Measurements from ENCODE around the gene TSPAN31.
"Not testable (repeated sequence)": the region's sequence is repeated elsewhere in the genome, so short reads cannot be mapped to it uniquely, and the experiment has no call there.

Gene TSPAN31

GRCh38 chr12:57715786-57716185 lies 29.1 kb upstream of the TSPAN31 start:
- WGBS, 2 experiments, result 94 to 95% methylated on average over 12 of the region's 12 CpGs
- no peaks in the 10 kb centered on the region for H3K9me3 ChIP-seq (ENCODE audit: control insufficient read depth, low read length)
- H3K27ac ChIP-seq (ENCODE audit: insufficient read depth, low read depth, low read length, poor library complexity, severe bottlenecking), result no peak overlapping the region
- no peaks in the 10 kb centered on the region for H3K4me1 ChIP-seq (ENCODE audit: control insufficient read depth, insufficient read depth, low read length)
- H3K4me3 ChIP-seq (ENCODE audit: insufficient read depth, low read depth, low read length), result no peak overlapping the region
- H3K36me3 ChIP-seq (ENCODE audit: control insufficient read depth, insufficient read depth, low read length), result peaks cover 16% of the 10 kb centered on the region
- no peaks in the 10 kb centered on the region for H3K27me3 ChIP-seq (ENCODE audit: control insufficient read depth, insufficient read depth, low read length, poor library complexity, severe bottlenecking)

GRCh38 chr12:57716305-57716704 lies 28.5 kb upstream of the TSPAN31 start:
- Histone ChIP-seq H3K9me3 (ENCODE audit: control insufficient read depth, low read length) (no peaks in the 10 kb centered on the region), H3K27ac (ENCODE audit: insufficient read depth, low read depth, low read length, poor library complexity, severe bottlenecking) (no peak overlapping the region), H3K4me3 (ENCODE audit: insufficient read depth, low read depth, low read length) (no peak overlapping the region), H3K27me3 (ENCODE audit: control insufficient read depth, insufficient read depth, low read length, poor library complexity, severe bottlenecking) (no peaks in the 10 kb centered on the region), H3K4me1 (ENCODE audit: control insufficient read depth, insufficient read depth, low read length) (no peaks in the 10 kb centered on the region), H3K36me3 (ENCODE audit: control insufficient read depth, insufficient read depth, low read length) (peaks cover 16% of the 10 kb centered on the region)
- WGBS, 2 experiments, result 94% methylated on average over 4 of the region's 4 CpGs

GRCh38 chr12:57717131-57717530 lies 27.7 kb upstream of the TSPAN31 start:
- Histone ChIP-seq H3K27ac (ENCODE audit: insufficient read depth, low read depth, low read length, poor library complexity, severe bottlenecking) (no peak overlapping the region), H3K4me1 (ENCODE audit: control insufficient read depth, insufficient read depth, low read length) (no peaks in the 10 kb centered on the region), H3K9me3 (ENCODE audit: control insufficient read depth, low read length) (no peaks in the 10 kb centered on the region), H3K27me3 (ENCODE audit: control insufficient read depth, insufficient read depth, low read length, poor library complexity, severe bottlenecking) (no peaks in the 10 kb centered on the region), H3K36me3 (ENCODE audit: control insufficient read depth, insufficient read depth, low read length) (peaks cover 16% of the 10 kb centered on the region), H3K4me3 (ENCODE audit: insufficient read depth, low read depth, low read length) (no peak overlapping the region)
- WGBS, 2 experiments, result 91 to 95% methylated on average over 5 of the region's 5 CpGs

GRCh38 chr12:57717846-57718640 lies 26.8 kb upstream of the TSPAN31 start:
- Histone ChIP-seq H3K4me3 (ENCODE audit: insufficient read depth, low read depth, low read length) (no peak overlapping the region), H3K27ac (ENCODE audit: insufficient read depth, low read depth, low read length, poor library complexity, severe bottlenecking) (no peak overlapping the region), H3K27me3 (ENCODE audit: control insufficient read depth, insufficient read depth, low read length, poor library complexity, severe bottlenecking) (no peaks in the 10 kb centered on the region), H3K4me1 (ENCODE audit: control insufficient read depth, insufficient read depth, low read length) (no peaks in the 10 kb centered on the region), H3K36me3 (ENCODE audit: control insufficient read depth, insufficient read depth, low read length) (peaks cover 16% of the 10 kb centered on the region), H3K9me3 (ENCODE audit: control insufficient read depth, low read length) (no peaks in the 10 kb centered on the region)
- 94 to 96% methylated on average over 22 of the region's 22 CpGs for WGBS, 2 experiments

GRCh38 chr12:57718641-57719528 lies 26.0 kb upstream of the TSPAN31 start:
- WGBS, 2 experiments, result 92 to 94% methylated on average over 15 of the region's 15 CpGs
- peaks cover 8% of the 10 kb centered on the region for H3K27me3 ChIP-seq (ENCODE audit: control insufficient read depth, insufficient read depth, low read length, poor library complexity, severe bottlenecking)
- H3K9me3 ChIP-seq (ENCODE audit: control insufficient read depth, low read length), result no peaks in the 10 kb centered on the region
- peaks cover 16% of the 10 kb centered on the region for H3K36me3 ChIP-seq (ENCODE audit: control insufficient read depth, insufficient read depth, low read length)
- H3K27ac ChIP-seq (ENCODE audit: insufficient read depth, low read depth, low read length, poor library complexity, severe bottlenecking), result no peak overlapping the region
- no peak overlapping the region for H3K4me3 ChIP-seq (ENCODE audit: insufficient read depth, low read depth, low read length)
- H3K4me1 ChIP-seq (ENCODE audit: control insufficient read depth, insufficient read depth, low read length), result no peaks in the 10 kb centered on the region

- Histone ChIP-seq H3K36me3 (ENCODE audit: control insufficient read depth, insufficient read depth, low read length) (peaks cover 16% of the 10 kb centered on the region), H3K4me1 (ENCODE audit: control insufficient read depth, insufficient read depth, low read length) (no peaks in the 10 kb centered on the region), H3K4me3 (ENCODE audit: insufficient read depth, low read depth, low read length) (no peak overlapping the region), H3K27me3 (ENCODE audit: control insufficient read depth, insufficient read depth, low read length, poor library complexity, severe bottlenecking) (peaks cover 19% of the 10 kb centered on the region), H3K9me3 (ENCODE audit: control insufficient read depth, low read length) (no peaks in the 10 kb centered on the region), H3K27ac (ENCODE audit: insufficient read depth, low read depth, low read length, poor library complexity, severe bottlenecking) (no peak overlapping the region)
- WGBS, 2 experiments, result 94% methylated on average over 20 of the region's 20 CpGs
Observed at GRCh38 chr12:57719777-57720605, 24.8 kb upstream of the TSPAN31 start.

- H3K4me1 ChIP-seq (ENCODE audit: control insufficient read depth, insufficient read depth, low read length), result no peaks in the 10 kb centered on the region
- peaks cover 16% of the 10 kb centered on the region for H3K36me3 ChIP-seq (ENCODE audit: control insufficient read depth, insufficient read depth, low read length)
- no peak overlapping the region for H3K27ac ChIP-seq (ENCODE audit: insufficient read depth, low read depth, low read length, poor library complexity, severe bottlenecking)
- H3K27me3 ChIP-seq (ENCODE audit: control insufficient read depth, insufficient read depth, low read length, poor library complexity, severe bottlenecking), result peaks cover 27% of the 10 kb centered on the region
- WGBS, 2 experiments, result 90 to 93% methylated on average over 11 of the region's 11 CpGs
- H3K9me3 ChIP-seq (ENCODE audit: control insufficient read depth, low read length), result no peaks in the 10 kb centered on the region
- no peak overlapping the region for H3K4me3 ChIP-seq (ENCODE audit: insufficient read depth, low read depth, low read length)
Observed at GRCh38 chr12:57720606-57721595, 23.9 kb upstream of the TSPAN31 start.

GRCh38 chr12:57721846-57722608 lies 22.8 kb upstream of the TSPAN31 start:
- WGBS, 2 experiments, result 91 to 94% methylated on average over 16 of the region's 16 CpGs

More at GRCh38 chr12:57721846-57722608, 22.8 kb upstream of the TSPAN31 start:
- Histone ChIP-seq H3K27me3 (ENCODE audit: control insufficient read depth, insufficient read depth, low read length, poor library complexity, severe bottlenecking) (peaks cover 38% of the 10 kb centered on the region), H3K36me3 (ENCODE audit: control insufficient read depth, insufficient read depth, low read length) (peaks cover 16% of the 10 kb centered on the region)
- not testable (repeated sequence) for H3K9me3 ChIP-seq (ENCODE audit: control insufficient read depth, low read length); H3K27ac ChIP-seq (ENCODE audit: insufficient read depth, low read depth, low read length, poor library complexity, severe bottlenecking); H3K4me3 ChIP-seq (ENCODE audit: insufficient read depth, low read depth, low read length); H3K4me1 ChIP-seq (ENCODE audit: control insufficient read depth, insufficient read depth, low read length)
